Endothelial cell of umbilical vein (primary cell): Measurements from ENCODE around the gene PBXIP1. TPM values are rescaled to one million over a fixed set of nuclear protein-coding genes. Genes with fewer than 3 reads are reported as not detected.

Experiments
- BruUV-seq: library from RNA; stranded (reverse); fragments of 400-500 nt; replicated peaks from 2 replicates; lab custom pipeline; 2021; lab: Mats Ljungman, UMichigan
- CTCF ChIA-PET: fragments of 300-600, 350-600 bp; sonication (Branson Sonifier 250); formaldehyde crosslinking; loops from one replicate; lab custom pipeline; 2021; ENCODE audit warnings: antibody characterized with exemption, inconsistent platforms; lab: Charles Lee
- POLR2A ChIA-PET: fragments of 300-600, 350-600 bp; sonication (Branson Sonifier 250); formaldehyde crosslinking; loops from one replicate; lab custom pipeline; 2021; ENCODE audit warnings: antibody characterized with exemption, inconsistent platforms; lab: Charles Lee
- DNase-seq: peaks from one replicate; pipeline ENCODE4 v3.0.0-alpha.2; 2011; ENCODE audit warnings: low read depth, low spot score
- FAIRE-seq: peaks from 2 replicates; lab custom pipeline; 2011; peaks lifted over from hg19 to GRCh38; lab: Jason Lieb, UNC
- H2AFZ ChIP-seq: 2 replicates; pipeline ENCODE4 v1.6.0; 2012; ENCODE audit warnings: low read depth, low read length, control low read depth, inconsistent platforms
- H3K27ac ChIP-seq: 2 replicates; pipeline ENCODE4 v1.5.1; 2011; ENCODE audit warnings: low read depth, mild to moderate bottlenecking, control low read depth, low read length, moderate library complexity; ENCODE audit not compliant: insufficient read depth
- H3K27me3 ChIP-seq, 2 experiments: 2 replicates each; pipeline versions ENCODE4 v1.6.0 to v1.6.1; 2011; ENCODE audit warnings: low read length in 2 of 2, mixed read lengths in 1 of 2; ENCODE audit not compliant: control insufficient read depth in 2 of 2, insufficient read depth in 2 of 2
- H3K36me3 ChIP-seq, 2 experiments: 2 replicates in 1 of 2; 3 replicates in 1 of 2; pipeline ENCODE4 v1.5.1; 2011; ENCODE audit warnings: low read length in 2 of 2, mild to moderate bottlenecking in 1 of 2, moderate library complexity in 1 of 2; ENCODE audit not compliant: control insufficient read depth in 2 of 2, insufficient read depth in 2 of 2; ENCODE audit errors: extremely low read depth in 1 of 2
- H3K4me1 ChIP-seq: 3 replicates; pipeline ENCODE4 v1.5.1; 2011; ENCODE audit warnings: mild to moderate bottlenecking, low read length; ENCODE audit not compliant: control insufficient read depth, insufficient read depth; ENCODE audit errors: extremely low read depth
- H3K4me2 ChIP-seq: 2 replicates; pipeline ENCODE4 v1.6.1; 2011; ENCODE audit warnings: low read length, control low read depth, mixed read lengths; ENCODE audit not compliant: insufficient read depth
- H3K4me3 ChIP-seq, 3 experiments: fragments of 200-600 bp in 1 of 3; sonication (generic), shearing (Covaris generic) in 1 of 3; replicated peaks in 1 of 3; 2 replicates each; pipeline ENCODE4 v1.5.1; 2011 to 2016; ENCODE audit warnings: control low read depth in 3 of 3, low read length in 3 of 3, mild to moderate bottlenecking in 2 of 3, inconsistent platforms in 1 of 3, low read depth in 1 of 3, moderate library complexity in 1 of 3; ENCODE audit not compliant: insufficient read depth in 1 of 3
- H3K79me2 ChIP-seq: 2 replicates; pipeline ENCODE4 v1.6.0; 2012; ENCODE audit warnings: low read length, inconsistent platforms; ENCODE audit not compliant: control insufficient read depth, insufficient read depth
- H3K9ac ChIP-seq: replicated peaks from 2 replicates; pipeline ENCODE3; 2011; ENCODE audit warnings: low read length, control low read depth; ENCODE audit not compliant: insufficient read depth; ENCODE audit errors: extremely low read depth
- H3K9me1 ChIP-seq: replicated peaks from 3 replicates; pipeline ENCODE4 v1.6.0; 2011; ENCODE audit warnings: mild to moderate bottlenecking, low read length; ENCODE audit not compliant: control insufficient read depth, insufficient read depth; ENCODE audit errors: extremely low read depth
- H3K9me3 ChIP-seq: replicated peaks from 2 replicates; pipeline ENCODE4 v1.5.1; 2012; ENCODE audit warnings: low read length, inconsistent platforms; ENCODE audit not compliant: control insufficient read depth, insufficient read depth
- H4K20me1 ChIP-seq: replicated peaks from 2 replicates; pipeline ENCODE3; 2011; ENCODE audit warnings: mild to moderate bottlenecking, low read length; ENCODE audit not compliant: control insufficient read depth, insufficient read depth; ENCODE audit errors: extremely low read depth
- EZH2 ChIP-seq: IDR thresholded peaks from 2 replicates; pipeline ENCODE4 v1.6.1; 2012; ENCODE audit warnings: borderline replicate concordance, low read depth, mild to moderate bottlenecking, moderate library complexity, low read length, inconsistent platforms; ENCODE audit not compliant: severe bottlenecking
- FOS ChIP-seq: IDR thresholded peaks from 2 replicates; pipeline ENCODE4 v1.6.1; 2011; ENCODE audit warnings: mild to moderate bottlenecking, low read length, moderate library complexity, borderline replicate concordance; ENCODE audit not compliant: insufficient read depth
- GATA2 ChIP-seq: IDR thresholded peaks from 2 replicates; pipeline ENCODE4 v1.7.0; 2011; ENCODE audit warnings: low read depth, mild to moderate bottlenecking, moderate library complexity, mixed read lengths, low read length; ENCODE audit not compliant: insufficient read length, insufficient read depth
- JUN ChIP-seq: IDR thresholded peaks from 2 replicates; pipeline ENCODE4 v1.6.1; 2011; ENCODE audit warnings: borderline replicate concordance, low read depth; ENCODE audit not compliant: insufficient read length, insufficient read depth
- MYC ChIP-seq: IDR thresholded peaks from one replicate; pipeline ENCODE4 v1.6.1; 2011; ENCODE audit warnings: mild to moderate bottlenecking, low read depth, low read length
- POLR2A ChIP-seq: IDR thresholded peaks from 2 replicates; pipeline ENCODE4 v1.6.1; 2012; ENCODE audit warnings: low read depth, mild to moderate bottlenecking, control low read depth, low read length
- POLR2AphosphoS5 ChIP-seq: IDR thresholded peaks from 2 replicates; pipeline ENCODE4 v1.6.1; 2012; ENCODE audit warnings: low read depth, mild to moderate bottlenecking, control low read depth, low read length, moderate library complexity; ENCODE audit not compliant: insufficient read depth
- dilution Hi-C: fragments of 300-500 bp; cut with MboI; formaldehyde crosslinking; loops from one replicate; pipeline ENCODE4 v1.15.0; 2019; ENCODE audit warnings: low sequenced_read_pairs; ENCODE audit not compliant: extremely low pct_ligation_motif_present
- intact Hi-C: fragments of 100-400 bp; cut with micrococcal nuclease; formaldehyde crosslinking; loops from one replicate; pipeline ENCODE4 v1.10.0; 2022
- polyA plus RNA-seq, 4 experiments: library from polyadenylated mRNA; depleted of rRNA in 3 of 4; stranded (reverse) in 3 of 4; unstranded in 1 of 4; fragments of >200 nt; gene quantifications; 2 replicates each; pipeline versions ENCODE4 v1.2.1 to v1.2.3, GENCODE V29; 2011 to 2012; ENCODE audit warnings: missing spikeins in 1 of 4
- total RNA-seq: library from RNA; stranded (reverse); gene quantifications from 2 replicates; pipeline ENCODE4 v1.2.3, GENCODE V29; 2021
- TF ChIP-seq, protein P1 (sequence below), 2 donors: IDR thresholded peaks; 1 replicate in 1 of 2; 2 replicates in 1 of 2; pipeline ENCODE4 v1.5.1; 2011; ENCODE audit warnings: low read length in 2 of 2, mild to moderate bottlenecking in 2 of 2, moderate library complexity in 2 of 2, control low read depth in 1 of 2, inconsistent platforms in 1 of 2, low read depth in 1 of 2; ENCODE audit not compliant: insufficient read depth in 1 of 2; ENCODE audit errors: extremely low read depth in 1 of 2
- TF ChIP-seq, protein P2 (sequence below): IDR thresholded peaks from 2 replicates; pipeline ENCODE4 v1.6.1; 2011; ENCODE audit not compliant: insufficient read depth, insufficient read length

Gene PBXIP1
- total and polyA plus RNA-seq, 2 donors (not counting 3 experiments of a cell fraction or from before 2014, with no cell fraction given), result 49.4 to 54.7 TPM

DNA sequence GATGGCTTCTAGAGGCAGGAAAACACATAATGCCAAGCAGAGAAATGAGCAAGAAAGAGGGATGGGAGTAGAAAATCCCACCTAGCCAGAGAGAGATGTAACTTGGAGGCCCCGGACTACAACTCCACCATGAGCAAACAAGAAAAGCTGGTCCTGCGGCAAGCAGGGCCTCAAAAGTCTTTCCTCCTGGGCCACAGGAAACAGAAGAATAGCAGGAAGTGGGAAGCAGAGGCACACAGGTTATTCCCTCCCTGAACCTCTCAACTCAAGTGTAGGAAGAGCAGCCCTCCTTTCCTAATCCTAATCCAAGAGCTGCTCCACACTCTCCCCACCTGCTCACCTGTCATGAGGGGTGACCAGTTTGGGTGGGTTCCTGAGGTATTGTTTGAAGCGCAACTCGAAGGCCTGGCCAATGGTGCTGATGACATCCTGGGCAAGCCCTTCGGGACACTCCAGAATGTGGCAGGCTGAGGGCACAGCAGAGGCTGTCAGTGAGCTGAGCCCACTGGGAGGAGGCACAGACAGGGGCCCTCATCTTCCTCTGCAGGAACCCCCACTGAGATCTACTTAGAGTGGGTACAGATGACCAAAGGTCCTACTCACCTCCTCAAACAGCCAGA, 11.5 kb upstream of the PBXIP1 start:
- peaks cover 58% of the 10 kb centered on the region for H3K79me2 ChIP-seq
- CTCF ChIA-PET, result interaction anchor here (0.6 to 2.2 kb wide), 4 partner anchors 26 to 50 kb away, joined by 3 to 8 read pairs (median 4); partner anchors contain the start of gene LENEP

DNA sequence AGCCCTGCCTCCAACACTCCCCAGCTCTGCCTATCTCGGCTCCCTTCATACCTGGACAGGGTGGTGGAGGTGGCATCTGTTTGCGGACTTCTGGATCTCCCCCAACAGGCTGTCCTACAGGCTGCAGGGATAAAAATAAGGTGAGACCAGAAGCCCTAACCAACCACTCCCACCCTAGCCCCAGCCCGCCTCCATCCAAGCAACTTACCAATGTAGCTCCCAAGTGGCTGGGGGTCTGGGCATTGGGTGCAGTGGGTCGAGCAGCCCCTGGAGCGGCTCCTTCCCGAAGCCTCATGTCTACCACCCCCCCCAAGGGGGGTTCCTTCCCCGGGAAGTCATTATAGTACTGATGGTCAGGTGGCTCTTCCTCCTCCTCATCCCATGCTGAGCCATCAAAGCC, 10.2 kb upstream of the PBXIP1 start:
- FAIRE-seq, result no peak
- ChIA-PET POLR2A (interaction anchor here (1.9 kb wide), 1 partner anchor 10 kb away, joined by 4 read pairs; the partner anchor contains the start of gene PBXIP1), CTCF (interaction anchor here (1.9 to 2.2 kb wide), 3 partner anchors 27 to 51 kb away, joined by 5 to 8 read pairs (median 7); partner anchors contain the start of gene LENEP)
- Histone ChIP-seq H3K36me3 (peaks cover 19 to 39% of the 10 kb centered on the region in 2 experiments), H3K9me1 (no peaks in the 10 kb centered on the region), H3K9me3 (no peaks in the 10 kb centered on the region), H2AFZ (no peak overlapping the region), H3K9ac (no peak overlapping the region), H3K79me2 (peaks cover 59% of the 10 kb centered on the region), H4K20me1 (no peaks in the 10 kb centered on the region), H3K27me3 (no peaks in the 10 kb centered on the region), H3K4me3 (no peak overlapping the region), H3K4me2 (no peak overlapping the region), H3K27ac (no peak overlapping the region), H3K4me1 (peaks cover 54% of the 10 kb centered on the region)
- no TSS peak for BruUV-seq
- TF ChIP-seq POLR2A (no peak), MYC (no peak), JUN (no peak), POLR2AphosphoS5 (no peak), EZH2 (no peak), GATA2 (no peak), FOS (no peak)
- TF ChIP-seq, protein P1, sequence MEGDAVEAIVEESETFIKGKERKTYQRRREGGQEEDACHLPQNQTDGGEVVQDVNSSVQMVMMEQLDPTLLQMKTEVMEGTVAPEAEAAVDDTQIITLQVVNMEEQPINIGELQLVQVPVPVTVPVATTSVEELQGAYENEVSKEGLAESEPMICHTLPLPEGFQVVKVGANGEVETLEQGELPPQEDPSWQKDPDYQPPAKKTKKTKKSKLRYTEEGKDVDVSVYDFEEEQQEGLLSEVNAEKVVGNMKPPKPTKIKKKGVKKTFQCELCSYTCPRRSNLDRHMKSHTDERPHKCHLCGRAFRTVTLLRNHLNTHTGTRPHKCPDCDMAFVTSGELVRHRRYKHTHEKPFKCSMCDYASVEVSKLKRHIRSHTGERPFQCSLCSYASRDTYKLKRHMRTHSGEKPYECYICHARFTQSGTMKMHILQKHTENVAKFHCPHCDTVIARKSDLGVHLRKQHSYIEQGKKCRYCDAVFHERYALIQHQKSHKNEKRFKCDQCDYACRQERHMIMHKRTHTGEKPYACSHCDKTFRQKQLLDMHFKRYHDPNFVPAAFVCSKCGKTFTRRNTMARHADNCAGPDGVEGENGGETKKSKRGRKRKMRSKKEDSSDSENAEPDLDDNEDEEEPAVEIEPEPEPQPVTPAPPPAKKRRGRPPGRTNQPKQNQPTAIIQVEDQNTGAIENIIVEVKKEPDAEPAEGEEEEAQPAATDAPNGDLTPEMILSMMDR (IDR thresholded peaks at IDR 0.05; ENCODE audit: extremely low read depth in 1 of 2, insufficient read depth in 1 of 2, low read depth in 1 of 2, low read length in 2 of 2), result no peak
- TF ChIP-seq, protein P2, sequence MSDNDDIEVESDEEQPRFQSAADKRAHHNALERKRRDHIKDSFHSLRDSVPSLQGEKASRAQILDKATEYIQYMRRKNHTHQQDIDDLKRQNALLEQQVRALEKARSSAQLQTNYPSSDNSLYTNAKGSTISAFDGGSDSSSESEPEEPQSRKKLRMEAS, result no peak
- intact Hi-C loops, result no loop called here
- DNase-seq, result no peak
- dilution Hi-C loops, result no loop called here

More for the DNA sequence above, 11.5 kb upstream of the PBXIP1 start:
- H3K4me2 ChIP-seq, result peak overlapping the region; percentile 47
- peaks cover 19 to 39% of the 10 kb centered on the region in 2 experiments for H3K36me3 ChIP-seq
- H2AFZ ChIP-seq, result no peak overlapping the region
- peaks cover 63% of the 10 kb centered on the region for H3K4me1 ChIP-seq
- BruUV-seq, result no TSS peak
- no peaks in the 10 kb centered on the region for H3K9me1 ChIP-seq
- peak; percentile 85 for FAIRE-seq
- no peaks in the 10 kb centered on the region for H3K27me3 ChIP-seq
- POLR2A ChIA-PET, result no interaction called here
- dilution Hi-C loops, result no loop called here
- peak overlapping the region; percentile 14 for H3K27ac ChIP-seq
- no peaks in the 10 kb centered on the region for H3K9me3 ChIP-seq
- DNase-seq, result no peak
- peak overlapping the region; percentile 22 for H3K9ac ChIP-seq
- intact Hi-C loops, result no loop called here
- no peaks in the 10 kb centered on the region for H4K20me1 ChIP-seq
- TF ChIP-seq POLR2AphosphoS5, result peak; percentile 61
- TF ChIP-seq, protein P2, result no peak
- TF ChIP-seq JUN, result no peak
- no peak for TF ChIP-seq FOS
- peak overlapping the region in 1 of 3 experiments; percentile 31 for H3K4me3 ChIP-seq
